SK-N-MC (cell line): ENCODE measurements around the gene SCNN1B.

Source experiments
- EZH2 ChIP-seq: fragments of 200-600 bp; sonication (generic); IDR thresholded peaks from one replicate; pipeline ENCODE4 v1.6.1; 2017; ENCODE audit warnings: antibody characterized with exemption
- POLR2AphosphoS5 ChIP-seq: IDR thresholded peaks from 2 replicates; pipeline ENCODE4 v1.6.1; 2012; ENCODE audit warnings: mild to moderate bottlenecking, low read depth, low read length, borderline replicate concordance

DNA sequence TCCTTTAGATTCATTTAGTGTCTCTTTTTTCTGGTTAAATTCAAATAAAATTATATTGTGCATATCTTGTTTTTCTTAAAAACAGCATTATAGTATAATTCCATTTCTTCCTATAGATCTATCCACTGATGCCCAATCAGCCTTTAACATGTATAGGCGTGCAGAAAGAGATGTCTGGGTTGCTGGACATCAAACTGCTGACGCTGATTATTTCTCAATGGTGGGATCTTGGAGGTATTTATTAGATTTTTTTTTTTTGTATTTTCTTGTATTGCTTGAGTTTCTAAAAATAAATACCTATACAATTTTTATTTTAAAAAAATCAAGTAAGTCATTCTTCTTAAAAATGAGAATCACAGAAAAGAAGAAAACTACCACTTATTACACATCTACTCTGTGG lies 100.0 kb downstream of the SCNN1B start:
- TF ChIP-seq EZH2 (no peak), POLR2AphosphoS5 (no peak)
